Activated B cell treated with CpG ODN at 0.5 μM for 24 hours (primary cell): ENCODE measurements around the gene BICC1. TPM values are rescaled to one million over a fixed set of nuclear protein-coding genes. Genes with fewer than 3 reads are reported as not detected.

ENCODE experiments used
- ATAC-seq: fragments of 200-7000 bp; cut with Tn5 transposase; one replicate; pipeline ENCODE4 v1.10.0; 2021; ENCODE audit warnings: low read depth, mild to moderate bottlenecking, moderate library complexity
- CTCF ChIA-PET: fragments of 350-600 bp; sonication (Branson Sonifier 250); formaldehyde crosslinking; loops from one replicate; lab custom pipeline; 2021; ENCODE audit warnings: antibody characterized with exemption; lab: Charles Lee
- POLR2A ChIA-PET: fragments of 350-600 bp; sonication (Branson Sonifier 250); formaldehyde crosslinking; loops from one replicate; lab custom pipeline; 2021; ENCODE audit warnings: antibody characterized with exemption; lab: Charles Lee
- DNase-seq: peaks from one replicate; pipeline ENCODE4 v3.0.0; 2022
- H3K27ac Mint-ChIP-seq: one replicate; pipeline ENCODE4 v1.8.0; 2020; ENCODE audit warnings: mixed read lengths
- H3K27me3 Mint-ChIP-seq: one replicate; pipeline ENCODE4 v1.8.0; 2021; ENCODE audit warnings: mixed read lengths
- H3K36me3 Mint-ChIP-seq: one replicate; pipeline ENCODE4 v1.8.0; 2021; ENCODE audit warnings: low read depth, mixed read lengths
- H3K4me1 Mint-ChIP-seq: one replicate; pipeline ENCODE4 v1.8.0; 2021; ENCODE audit warnings: mixed read lengths
- H3K4me3 Mint-ChIP-seq: one replicate; pipeline ENCODE4 v1.8.0; 2020; ENCODE audit warnings: mild to moderate bottlenecking, mixed read lengths
- H3K9me3 Mint-ChIP-seq: one replicate; pipeline ENCODE4 v1.8.0; 2020; ENCODE audit warnings: mixed read lengths
- intact Hi-C: fragments of 100-400 bp; cut with micrococcal nuclease; formaldehyde crosslinking; loops from one replicate; pipeline ENCODE4 v1.15.1; 2024
- total RNA-seq: library from RNA; stranded (reverse); gene quantifications from 2 replicates; pipeline ENCODE4 v1.2.3, GENCODE V29; 2022
- TF ChIP-seq, protein P1 (sequence below): fragments of 200-600 bp; IDR thresholded peaks from one replicate; pipeline ENCODE4 v1.8.0; 2022; ENCODE audit warnings: antibody characterized with exemption, mild to moderate bottlenecking

The BICC1 gene
- total RNA-seq, 1 donor from 2014 or later: not detected

DNA sequence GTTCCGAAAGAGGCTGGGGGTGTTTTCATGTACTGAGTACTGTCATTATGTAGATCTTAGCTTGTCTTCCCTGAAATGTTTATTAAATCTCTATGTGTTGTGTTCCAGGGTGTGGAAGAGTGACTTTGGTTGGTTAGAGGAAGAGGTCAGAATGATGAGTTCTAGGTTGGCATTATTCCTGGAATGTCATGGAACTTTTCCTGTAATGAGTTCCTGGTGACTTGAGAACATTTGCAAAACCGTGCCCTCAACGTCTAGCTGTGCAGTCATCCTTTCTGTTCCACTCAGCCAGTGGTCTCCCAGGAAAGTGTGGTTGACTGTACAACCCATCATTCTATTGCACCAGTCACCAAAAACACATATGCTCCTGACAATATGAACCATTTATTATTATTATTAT is 129.6 kb downstream of the BICC1 start:
- intact Hi-C loops: no loop called here
- Mint-ChIP-seq H3K9me3 (no peaks in the 10 kb centered on the region), H3K27me3 (peaks cover 4% of the 10 kb centered on the region), H3K4me1 (no peaks in the 10 kb centered on the region), H3K27ac (no peak overlapping the region), H3K4me3 (no peak overlapping the region), H3K36me3 (no peaks in the 10 kb centered on the region)
- ChIA-PET CTCF (no interaction called here), POLR2A (no interaction called here)
- ATAC-seq: no peak
- TF ChIP-seq, protein P1, sequence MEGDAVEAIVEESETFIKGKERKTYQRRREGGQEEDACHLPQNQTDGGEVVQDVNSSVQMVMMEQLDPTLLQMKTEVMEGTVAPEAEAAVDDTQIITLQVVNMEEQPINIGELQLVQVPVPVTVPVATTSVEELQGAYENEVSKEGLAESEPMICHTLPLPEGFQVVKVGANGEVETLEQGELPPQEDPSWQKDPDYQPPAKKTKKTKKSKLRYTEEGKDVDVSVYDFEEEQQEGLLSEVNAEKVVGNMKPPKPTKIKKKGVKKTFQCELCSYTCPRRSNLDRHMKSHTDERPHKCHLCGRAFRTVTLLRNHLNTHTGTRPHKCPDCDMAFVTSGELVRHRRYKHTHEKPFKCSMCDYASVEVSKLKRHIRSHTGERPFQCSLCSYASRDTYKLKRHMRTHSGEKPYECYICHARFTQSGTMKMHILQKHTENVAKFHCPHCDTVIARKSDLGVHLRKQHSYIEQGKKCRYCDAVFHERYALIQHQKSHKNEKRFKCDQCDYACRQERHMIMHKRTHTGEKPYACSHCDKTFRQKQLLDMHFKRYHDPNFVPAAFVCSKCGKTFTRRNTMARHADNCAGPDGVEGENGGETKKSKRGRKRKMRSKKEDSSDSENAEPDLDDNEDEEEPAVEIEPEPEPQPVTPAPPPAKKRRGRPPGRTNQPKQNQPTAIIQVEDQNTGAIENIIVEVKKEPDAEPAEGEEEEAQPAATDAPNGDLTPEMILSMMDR: no peak
- no peak for DNase-seq

DNA sequence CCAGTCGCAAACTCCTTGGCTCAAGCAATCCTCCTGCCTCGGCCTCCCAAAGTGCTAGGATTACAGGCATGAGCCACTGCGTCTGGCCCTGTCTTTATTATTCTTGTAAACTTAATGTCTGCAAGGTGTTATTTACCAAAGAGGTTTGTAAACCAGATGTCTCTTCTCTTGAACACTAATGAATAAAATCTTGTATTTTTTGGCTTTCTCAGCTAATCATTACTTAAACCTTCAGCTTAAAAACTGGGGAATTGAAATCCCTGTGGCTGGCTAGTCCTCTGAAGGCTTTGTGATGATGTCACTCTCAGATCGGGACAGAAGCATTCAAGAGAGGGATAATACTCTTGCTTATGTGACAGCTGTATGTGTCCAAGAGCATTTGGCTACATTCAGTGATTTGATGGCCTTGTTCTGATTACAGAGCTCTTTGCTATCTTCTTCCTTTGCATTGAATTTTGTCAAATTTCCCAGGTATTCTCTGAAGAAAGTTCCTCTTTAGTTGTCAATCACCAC is 130.3 kb downstream of the BICC1 start:
- TF ChIP-seq, protein P1: no peak
- no peaks in the 10 kb centered on the region for H3K36me3 Mint-ChIP-seq
- ChIA-PET CTCF (no interaction called here), POLR2A (no interaction called here)
- intact Hi-C loops: no loop called here
- ATAC-seq (no peak), DNase-seq (no peak)
- no peaks in the 10 kb centered on the region for H3K9me3 Mint-ChIP-seq
- H3K27me3 Mint-ChIP-seq: no peaks in the 10 kb centered on the region
- H3K4me3 Mint-ChIP-seq: no peak overlapping the region
- no peaks in the 10 kb centered on the region for H3K4me1 Mint-ChIP-seq
- no peak overlapping the region for H3K27ac Mint-ChIP-seq

DNA sequence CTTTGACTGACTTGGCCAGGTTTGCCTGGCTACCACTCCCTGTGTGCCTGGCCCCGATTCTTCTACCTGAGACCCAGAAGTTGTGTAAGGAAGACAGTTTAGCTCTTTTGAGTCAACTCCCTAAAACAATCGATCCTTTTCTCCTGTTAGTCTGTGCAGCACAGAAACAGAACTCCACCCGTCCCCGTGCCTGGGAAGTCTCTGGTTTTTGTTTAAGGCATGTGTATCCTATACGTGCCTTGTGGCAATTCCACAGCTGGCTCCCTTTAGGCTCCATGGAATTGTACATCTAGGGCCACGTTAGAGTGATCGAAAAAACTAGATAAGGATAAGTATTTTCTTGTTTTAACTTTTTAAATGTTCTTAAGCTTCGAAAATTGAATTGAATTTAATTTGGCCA is 131.6 kb downstream of the BICC1 start:
- Mint-ChIP-seq H3K36me3 (no peaks in the 10 kb centered on the region), H3K27me3 (no peaks in the 10 kb centered on the region), H3K4me3 (no peak overlapping the region), H3K4me1 (no peaks in the 10 kb centered on the region), H3K27ac (no peak overlapping the region), H3K9me3 (no peaks in the 10 kb centered on the region)
- ATAC-seq (no peak), DNase-seq (no peak)
- POLR2A ChIA-PET: no interaction called here
- TF ChIP-seq, protein P1: no peak
- CTCF ChIA-PET: no interaction called here
- intact Hi-C loops: no loop called here

DNA sequence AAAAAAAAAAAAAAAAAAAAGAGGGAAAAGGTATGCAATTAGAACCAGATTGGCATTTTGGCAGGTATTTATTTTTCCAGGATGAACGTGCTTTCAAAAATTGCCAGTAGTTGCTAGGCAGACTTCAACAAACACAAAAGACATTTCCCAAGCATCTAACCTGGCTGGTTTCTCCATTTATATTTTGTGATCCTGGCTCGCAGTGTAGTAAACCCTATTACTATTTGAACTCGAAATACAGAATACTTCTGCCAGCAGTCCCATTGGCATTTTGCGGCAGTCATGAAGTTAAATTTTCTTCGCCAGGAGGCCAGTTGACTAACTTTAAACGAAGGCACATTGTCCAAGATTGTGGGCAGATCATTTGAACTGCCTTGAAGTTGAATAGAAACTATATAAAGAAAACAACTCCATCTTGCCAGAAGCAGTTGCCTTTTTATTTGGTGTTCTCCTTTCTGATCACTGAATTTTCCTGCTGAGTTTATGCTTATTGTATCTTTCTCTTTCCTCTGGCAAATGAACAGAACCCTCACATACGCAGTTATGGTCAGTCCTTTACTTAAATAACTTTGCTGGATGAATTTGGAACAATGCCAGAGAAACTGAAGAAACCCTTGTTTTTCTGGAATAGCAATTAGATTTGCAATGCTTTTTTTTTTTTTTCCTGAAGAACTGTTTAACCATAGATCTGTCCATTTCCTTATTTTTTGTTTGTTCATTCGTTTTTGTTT is 132.9 kb downstream of the BICC1 start:
- intact Hi-C loops: no loop called here
- CTCF ChIA-PET: no interaction called here
- Mint-ChIP-seq H3K9me3 (no peaks in the 10 kb centered on the region), H3K36me3 (no peaks in the 10 kb centered on the region), H3K27me3 (no peaks in the 10 kb centered on the region), H3K27ac (no peak overlapping the region), H3K4me1 (no peaks in the 10 kb centered on the region), H3K4me3 (no peak overlapping the region)
- POLR2A ChIA-PET: no interaction called here
- TF ChIP-seq, protein P1: no peak
- DNase-seq (no peak), ATAC-seq (no peak)

DNA sequence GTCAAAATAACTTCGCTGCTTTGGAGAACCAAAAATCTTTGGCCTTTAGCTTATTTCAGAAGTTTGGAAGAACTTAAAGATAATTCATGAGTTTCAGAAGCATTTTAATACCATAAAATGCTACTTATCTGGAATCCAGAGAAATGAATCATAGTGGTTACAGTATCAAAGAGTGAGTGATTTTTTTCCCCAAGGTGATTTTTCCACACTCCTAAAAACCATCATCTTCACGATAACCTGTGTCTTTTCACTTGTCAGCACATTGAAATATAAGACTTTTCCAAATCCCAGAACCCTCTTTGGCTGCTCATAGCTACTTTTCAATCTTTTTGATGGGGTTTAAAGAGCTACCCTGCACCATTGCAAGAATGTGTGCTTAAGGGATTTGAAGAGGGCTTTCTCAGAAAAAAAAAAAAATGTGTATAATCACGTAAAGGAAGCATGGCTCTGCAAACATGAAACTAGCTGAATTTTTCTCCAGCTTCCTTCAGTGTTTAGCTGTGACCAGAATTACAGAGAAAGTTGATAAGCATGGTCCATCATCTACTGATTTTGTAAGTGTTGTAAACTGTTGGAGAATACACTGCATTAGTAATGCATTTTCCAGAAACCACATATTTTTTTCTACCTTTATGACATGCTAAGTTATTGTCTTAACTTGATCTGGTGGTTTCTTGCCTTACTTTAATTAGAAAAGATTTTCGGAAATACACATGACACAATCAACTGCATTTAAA is 134.9 kb downstream of the BICC1 start:
- TF ChIP-seq, protein P1: no peak
- ATAC-seq (no peak), DNase-seq (no peak)
- Mint-ChIP-seq H3K4me1 (no peaks in the 10 kb centered on the region), H3K27ac (no peak overlapping the region), H3K4me3 (no peak overlapping the region), H3K36me3 (no peaks in the 10 kb centered on the region), H3K9me3 (no peaks in the 10 kb centered on the region), H3K27me3 (no peaks in the 10 kb centered on the region)
- intact Hi-C loops: no loop called here
- ChIA-PET CTCF (no interaction called here), POLR2A (no interaction called here)
